GM15510 (cell line): Measurements from ENCODE around the gene SFTPB.

Experiments used
- POLR2A ChIP-seq: IDR thresholded peaks from 3 replicates; pipeline ENCODE4 v1.6.1; 2011; ENCODE audit warnings: borderline replicate concordance; ENCODE audit not compliant: insufficient read length; ENCODE audit errors: extremely low read depth

SFTPB gene

GRCh38 chr2:85656468-85656867 lies 11.5 kb downstream of the SFTPB start:
- no peak for TF ChIP-seq POLR2A

GRCh38 chr2:85655961-85656417 lies 12.0 kb downstream of the SFTPB start:
- no peak for TF ChIP-seq POLR2A

- no peak for TF ChIP-seq POLR2A
Observed at GRCh38 chr2:85653996-85654395, 14.0 kb downstream of the SFTPB start.

- TF ChIP-seq POLR2A, result no peak
Observed at GRCh38 chr2:85652056-85652455, 15.9 kb downstream of the SFTPB start.

- no peak for TF ChIP-seq POLR2A
Observed at GRCh38 chr2:85651097-85651496, 16.9 kb downstream of the SFTPB start.

- no peak for TF ChIP-seq POLR2A
Observed at GRCh38 chr2:85650456-85650855, 17.5 kb downstream of the SFTPB start.

GRCh38 chr2:85649201-85650190 lies 18.5 kb downstream of the SFTPB start:
- no peak for TF ChIP-seq POLR2A

- no peak for TF ChIP-seq POLR2A
Observed at GRCh38 chr2:85648619-85649018, 19.4 kb downstream of the SFTPB start.

- no peak for TF ChIP-seq POLR2A
Observed at GRCh38 chr2:85647823-85648526, 20.0 kb downstream of the SFTPB start.

GRCh38 chr2:85646166-85646565 lies 21.8 kb downstream of the SFTPB start:
- no peak for TF ChIP-seq POLR2A

- TF ChIP-seq POLR2A, result no peak
Observed at GRCh38 chr2:85644909-85645308, 23.1 kb downstream of the SFTPB start.

- no peak for TF ChIP-seq POLR2A
Observed at GRCh38 chr2:85642725-85643124, 25.3 kb downstream of the SFTPB start.

- no peak for TF ChIP-seq POLR2A
Observed at GRCh38 chr2:85635636-85636035, 32.4 kb downstream of the SFTPB start.

- no peak for TF ChIP-seq POLR2A
Observed at GRCh38 chr2:85635011-85635410, 33.0 kb downstream of the SFTPB start.

- no peak for TF ChIP-seq POLR2A
Observed at GRCh38 chr2:85631316-85631715, 36.7 kb downstream of the SFTPB start.
